ENCODE results near the gene STARD3.

The STARD3 gene

DNA sequence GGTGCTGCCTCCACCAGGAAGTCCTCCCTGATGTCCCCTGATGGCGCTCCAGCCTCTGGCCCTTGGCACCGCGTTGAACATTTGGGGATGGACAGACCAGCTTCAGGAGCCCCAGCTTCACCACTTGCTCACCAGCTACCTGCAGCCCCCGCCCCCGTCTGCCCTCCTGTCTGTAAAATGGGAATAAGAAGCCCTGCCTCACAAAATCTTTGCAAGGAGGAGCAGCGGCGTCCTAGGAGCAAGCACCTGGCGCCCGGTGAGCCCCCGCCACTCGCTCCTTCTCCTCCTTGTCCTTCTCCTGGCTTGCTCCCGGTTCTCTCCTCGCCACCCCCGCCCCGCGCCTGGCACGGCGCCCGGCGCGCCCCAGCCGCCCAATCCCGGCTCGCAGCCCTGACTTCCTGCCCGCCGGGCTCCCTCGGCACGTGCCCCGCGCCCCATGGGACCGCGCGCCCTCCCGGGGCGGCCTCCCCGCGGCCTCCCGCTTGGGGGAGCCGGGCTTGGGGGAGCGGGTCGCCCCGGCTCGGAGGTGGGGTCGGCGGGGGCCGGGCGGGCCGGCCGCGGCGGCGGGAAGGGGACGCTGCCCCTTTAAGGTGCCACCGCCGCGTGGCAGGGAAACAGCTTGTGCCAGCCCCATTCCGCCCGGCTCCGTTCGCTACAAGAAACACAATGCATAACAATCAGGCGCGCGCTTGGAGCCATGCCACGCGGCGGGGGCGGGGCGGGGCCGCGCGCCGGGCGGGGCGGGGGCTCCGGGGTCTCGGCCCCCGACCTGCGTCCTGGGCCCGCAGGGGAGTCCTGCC, 19.3 kb upstream of the STARD3 start:
- peak overlapping the region; percentile 48 for H3K4me3 ChIP-seq (ENCODE audit: low read length)
- DNase-seq (ENCODE audit: low read depth), result peak; percentile 74

GRCh38 chr17:39618246-39618913, 18.6 kb upstream of the STARD3 start:
- H3K4me3 ChIP-seq (ENCODE audit: low read length), result peak overlapping the region; percentile 48
- TF ChIP-seq, protein P1, sequence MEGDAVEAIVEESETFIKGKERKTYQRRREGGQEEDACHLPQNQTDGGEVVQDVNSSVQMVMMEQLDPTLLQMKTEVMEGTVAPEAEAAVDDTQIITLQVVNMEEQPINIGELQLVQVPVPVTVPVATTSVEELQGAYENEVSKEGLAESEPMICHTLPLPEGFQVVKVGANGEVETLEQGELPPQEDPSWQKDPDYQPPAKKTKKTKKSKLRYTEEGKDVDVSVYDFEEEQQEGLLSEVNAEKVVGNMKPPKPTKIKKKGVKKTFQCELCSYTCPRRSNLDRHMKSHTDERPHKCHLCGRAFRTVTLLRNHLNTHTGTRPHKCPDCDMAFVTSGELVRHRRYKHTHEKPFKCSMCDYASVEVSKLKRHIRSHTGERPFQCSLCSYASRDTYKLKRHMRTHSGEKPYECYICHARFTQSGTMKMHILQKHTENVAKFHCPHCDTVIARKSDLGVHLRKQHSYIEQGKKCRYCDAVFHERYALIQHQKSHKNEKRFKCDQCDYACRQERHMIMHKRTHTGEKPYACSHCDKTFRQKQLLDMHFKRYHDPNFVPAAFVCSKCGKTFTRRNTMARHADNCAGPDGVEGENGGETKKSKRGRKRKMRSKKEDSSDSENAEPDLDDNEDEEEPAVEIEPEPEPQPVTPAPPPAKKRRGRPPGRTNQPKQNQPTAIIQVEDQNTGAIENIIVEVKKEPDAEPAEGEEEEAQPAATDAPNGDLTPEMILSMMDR (IDR thresholded peaks at IDR 0.05; ENCODE audit: insufficient read depth, low read depth, low read length, missing control alignments), result no peak
- DNase-seq (ENCODE audit: low read depth), result no peak

More for the DNA sequence above, 19.3 kb upstream of the STARD3 start:
- TF ChIP-seq, protein P1 (IDR thresholded peaks at IDR 0.05; ENCODE audit: insufficient read depth, low read depth, low read length, missing control alignments), result no peak

GRCh38 chr17:39618956-39619785, 17.8 kb upstream of the STARD3 start:
- H3K4me3 ChIP-seq (ENCODE audit: low read length), result no peak overlapping the region
- DNase-seq (ENCODE audit: low read depth), result no peak
- TF ChIP-seq, protein P1 (IDR thresholded peaks at IDR 0.05; ENCODE audit: insufficient read depth, low read depth, low read length, missing control alignments), result no peak

DNA sequence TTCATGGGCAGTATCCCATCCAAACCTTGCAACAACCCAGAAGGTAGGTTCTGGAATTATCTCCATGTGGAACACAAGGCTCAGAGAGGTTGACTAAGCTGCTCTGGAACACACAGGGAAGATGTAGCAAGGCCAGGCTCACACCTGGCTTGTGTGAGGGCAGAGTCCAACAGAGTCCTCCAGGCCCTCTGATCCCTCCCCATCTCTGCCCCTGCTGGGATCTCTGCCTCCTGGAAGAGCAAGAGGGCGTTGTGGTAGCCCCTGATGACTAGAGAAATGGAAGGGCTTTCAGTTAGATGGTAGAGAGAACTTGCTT, 17.2 kb upstream of the STARD3 start:
- no peak for DNase-seq (ENCODE audit: low read depth)
- H3K4me3 ChIP-seq (ENCODE audit: low read length), result no peak overlapping the region
- TF ChIP-seq, protein P1 (IDR thresholded peaks at IDR 0.05; ENCODE audit: insufficient read depth, low read depth, low read length, missing control alignments), result no peak

- TF ChIP-seq, protein P1 (IDR thresholded peaks at IDR 0.05; ENCODE audit: insufficient read depth, low read depth, low read length, missing control alignments), result peak; percentile 100
- no peak overlapping the region for H3K4me3 ChIP-seq (ENCODE audit: low read length)
- DNase-seq (ENCODE audit: low read depth), result peak; percentile 75
Observed at GRCh38 chr17:39621523-39622379, 15.2 kb upstream of the STARD3 start.

- TF ChIP-seq, protein P1 (IDR thresholded peaks at IDR 0.05; ENCODE audit: insufficient read depth, low read depth, low read length, missing control alignments), result no peak
- no peak overlapping the region for H3K4me3 ChIP-seq (ENCODE audit: low read length)
- no peak for DNase-seq (ENCODE audit: low read depth)
Observed at GRCh38 chr17:39622380-39623006, 14.5 kb upstream of the STARD3 start.

All from epithelial cell of esophagus (primary cell).